ENCODE measurements around the gene WDR54. TPM values are rescaled to one million over a fixed set of nuclear protein-coding genes. Genes with fewer than 3 reads are reported as not detected.

Gene WDR54
- total and polyA plus RNA-seq, 4 donors, result 1.7 to 4.2 (median 3.1) TPM

DNA sequence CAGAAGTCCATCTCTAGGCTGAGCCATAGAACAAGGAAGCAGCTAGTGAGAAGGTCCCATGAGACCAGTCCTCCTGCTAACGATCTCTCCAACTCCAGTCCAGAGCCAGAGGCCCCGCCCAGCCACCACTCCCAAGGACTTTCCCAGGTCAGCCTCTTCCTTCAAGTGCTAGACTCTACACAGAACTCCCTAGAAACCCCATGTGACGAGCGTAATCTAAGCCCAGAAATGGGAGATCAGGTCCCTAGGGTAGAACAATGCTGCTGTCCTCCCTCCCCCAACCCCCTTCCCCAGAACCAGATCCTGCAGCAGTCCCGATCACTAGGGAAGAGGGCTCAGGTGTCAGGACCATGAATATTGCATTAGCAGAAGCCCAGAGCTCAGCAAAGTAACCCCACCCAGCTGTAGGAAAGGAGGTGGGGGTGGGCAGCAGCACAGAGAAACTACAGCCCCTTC, 48.3 kb upstream of the WDR54 start:
- no peak for DNase-seq (ENCODE audit: low spot score)
- H3K27me3 ChIP-seq (ENCODE audit: control insufficient read depth in 4 of 4, insufficient read depth in 4 of 4, low read length in 3 of 4), result no peaks in the 10 kb centered on the region
- H3K9ac ChIP-seq (ENCODE audit: low read depth in 1 of 2, low read length in 2 of 2), result no peak overlapping the region
- TF ChIP-seq FOXA1 (IDR thresholded peaks at IDR 0.05) (no peak), MAX (IDR thresholded peaks at IDR 0.05) (no peak), RAD21 (IDR thresholded peaks at IDR 0.05) (no peak), TAF1 (conservative IDR thresholded peaks at IDR 0.05) (no peak), FOXA2 (IDR thresholded peaks at IDR 0.05) (no peak), SP1 (IDR thresholded peaks at IDR 0.05) (no peak), RXRA (IDR thresholded peaks at IDR 0.05) (no peak)
- TF ChIP-seq, protein P1, sequence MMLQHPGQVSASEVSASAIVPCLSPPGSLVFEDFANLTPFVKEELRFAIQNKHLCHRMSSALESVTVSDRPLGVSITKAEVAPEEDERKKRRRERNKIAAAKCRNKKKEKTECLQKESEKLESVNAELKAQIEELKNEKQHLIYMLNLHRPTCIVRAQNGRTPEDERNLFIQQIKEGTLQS (IDR thresholded peaks at IDR 0.05), result no peak
- no peaks in the 10 kb centered on the region for H3K9me3 ChIP-seq (ENCODE audit: control insufficient read depth in 4 of 4, low read length in 3 of 4)
- H3K4me3 ChIP-seq (ENCODE audit: low read depth in 1 of 3, low read length in 3 of 3), result no peak overlapping the region
- no peak overlapping the region for H3K27ac ChIP-seq (ENCODE audit: low read depth in 1 of 2, low read length in 2 of 2)
- 88% methylated on average over 5 of the region's 5 CpGs for WGBS
- peaks cover 6 to 48% (median 29%) of the 10 kb centered on the region in 4 donors for H3K36me3 ChIP-seq (ENCODE audit: control insufficient read depth in 4 of 4, insufficient read depth in 3 of 4, low read depth in 1 of 4, low read length in 3 of 4)
- no peaks in the 10 kb centered on the region for H3K4me1 ChIP-seq (ENCODE audit: control insufficient read depth in 4 of 4, insufficient read depth in 4 of 4, low read length in 3 of 4)

DNA sequence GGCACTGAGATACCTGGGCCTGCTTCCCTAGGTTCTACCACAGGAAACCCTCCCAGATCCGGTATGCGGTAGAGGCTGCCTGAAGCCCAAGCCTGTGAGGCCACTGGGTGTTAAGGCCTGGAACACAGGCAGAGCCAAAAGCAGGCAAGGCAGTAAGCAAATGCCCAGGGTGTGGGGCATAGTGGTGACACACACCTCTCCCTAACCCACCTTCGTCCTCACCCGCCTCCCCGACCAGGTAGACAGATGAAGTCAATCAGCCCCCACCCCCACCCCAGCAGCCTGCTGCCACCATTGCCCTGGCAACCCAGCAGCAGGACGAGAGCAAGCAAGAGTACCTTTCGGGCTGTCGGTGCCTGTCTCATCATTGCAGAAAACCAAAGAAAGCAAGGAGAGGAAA, 47.5 kb upstream of the WDR54 start:
- 90% methylated on average over 8 of the region's 8 CpGs for WGBS
- H3K36me3 ChIP-seq (ENCODE audit: control insufficient read depth in 4 of 4, insufficient read depth in 3 of 4, low read depth in 1 of 4, low read length in 3 of 4), result peaks cover 5 to 41% (median 22%) of the 10 kb centered on the region in 4 donors
- no peak for TF ChIP-seq ZBTB33 (IDR thresholded peaks at IDR 0.05)
- TF ChIP-seq NR2F2 (IDR thresholded peaks at IDR 0.05), result no peak
- no peak for TF ChIP-seq RXRA (IDR thresholded peaks at IDR 0.05)
- TF ChIP-seq TAF1 (conservative IDR thresholded peaks at IDR 0.05), result no peak
- TF ChIP-seq RAD21 (IDR thresholded peaks at IDR 0.05), result no peak
- TF ChIP-seq EGR1 (IDR thresholded peaks at IDR 0.05; ENCODE audit: low read depth in 2 of 2), result no peak
- no peak for TF ChIP-seq FOXA2 (IDR thresholded peaks at IDR 0.05)
- H3K4me3 ChIP-seq (ENCODE audit: low read depth in 1 of 3, low read length in 3 of 3), result no peak overlapping the region
- no peaks in the 10 kb centered on the region for H3K27me3 ChIP-seq (ENCODE audit: control insufficient read depth in 4 of 4, insufficient read depth in 4 of 4, low read length in 3 of 4)
- no peak overlapping the region for H3K9ac ChIP-seq (ENCODE audit: low read depth in 1 of 2, low read length in 2 of 2)
- H3K27ac ChIP-seq (ENCODE audit: low read depth in 1 of 2, low read length in 2 of 2), result no peak overlapping the region
- H3K4me1 ChIP-seq (ENCODE audit: control insufficient read depth in 4 of 4, insufficient read depth in 4 of 4, low read length in 3 of 4), result no peaks in the 10 kb centered on the region
- DNase-seq (ENCODE audit: low spot score), result no peak
- H3K9me3 ChIP-seq (ENCODE audit: control insufficient read depth in 4 of 4, low read length in 3 of 4), result no peaks in the 10 kb centered on the region

DNA sequence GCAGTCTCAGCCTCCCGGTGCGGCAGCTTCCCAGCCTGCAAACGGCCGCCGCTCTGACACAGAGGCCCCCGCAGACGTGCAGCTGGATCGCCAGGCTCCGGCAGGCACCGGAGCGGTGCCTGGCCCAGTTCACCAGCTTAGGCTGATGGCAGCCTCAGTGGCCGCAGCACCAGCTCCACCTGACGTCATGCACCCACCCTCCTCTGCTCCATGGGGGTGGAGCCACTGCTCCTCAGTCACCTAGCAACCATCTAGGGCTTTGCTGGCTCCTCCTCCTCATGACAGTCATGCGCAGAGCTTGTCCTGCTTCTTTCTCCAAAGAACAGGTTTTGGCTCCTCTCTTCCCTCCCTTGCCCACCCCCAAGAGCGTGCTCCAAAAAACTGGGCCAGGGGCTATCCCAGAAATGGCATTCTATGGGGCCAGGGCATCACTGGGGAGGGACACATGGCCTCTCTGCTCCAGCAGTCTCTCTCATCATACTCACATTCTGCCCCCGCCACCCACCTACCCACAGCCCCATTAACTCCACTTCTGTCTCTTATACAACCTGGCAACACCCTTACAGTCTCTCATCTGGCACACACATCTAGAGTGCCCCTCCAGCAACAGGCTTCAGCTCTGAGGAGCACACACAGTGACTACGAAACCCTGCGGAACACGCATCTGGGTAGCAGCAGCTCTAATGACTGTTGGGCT, 46.9 kb upstream of the WDR54 start:
- Histone ChIP-seq H3K4me1 (ENCODE audit: control insufficient read depth in 4 of 4, insufficient read depth in 4 of 4, low read length in 3 of 4) (no peaks in the 10 kb centered on the region), H3K36me3 (ENCODE audit: control insufficient read depth in 4 of 4, insufficient read depth in 3 of 4, low read depth in 1 of 4, low read length in 3 of 4) (peaks cover 2 to 35% (median 18%) of the 10 kb centered on the region in 4 donors), H3K27me3 (ENCODE audit: control insufficient read depth in 4 of 4, insufficient read depth in 4 of 4, low read length in 3 of 4) (no peaks in the 10 kb centered on the region), H3K9me3 (ENCODE audit: control insufficient read depth in 4 of 4, low read length in 3 of 4) (no peaks in the 10 kb centered on the region), H3K4me3 (ENCODE audit: low read depth in 1 of 3, low read length in 3 of 3) (no peak overlapping the region), H3K9ac (ENCODE audit: low read depth in 1 of 2, low read length in 2 of 2) (no peak overlapping the region), H3K27ac (ENCODE audit: low read depth in 1 of 2, low read length in 2 of 2) (no peak overlapping the region)
- DNase-seq (ENCODE audit: low spot score), result no peak
- TF ChIP-seq MAX (IDR thresholded peaks at IDR 0.05), result no peak
- 95% methylated on average over 19 of the region's 19 CpGs for WGBS

Measured in liver (tissue), 9 donors.